Measurements from ENCODE around the gene ARHGDIA.

GRCh38 chr17:81878294-81878693 is 7.2 kb upstream of the ARHGDIA start:
- TF ChIP-seq CTCF (IDR thresholded peaks at IDR 0.05; ENCODE audit: control extremely low read depth in 1 of 3, insufficient read depth in 1 of 3, low read depth in 1 of 3, low read length in 3 of 3) (no peak), MAX (IDR thresholded peaks at IDR 0.05) (no peak), EZH2 (IDR thresholded peaks at IDR 0.05; ENCODE audit: low read depth, low read length, severe bottlenecking) (no peak), KDM1A (IDR thresholded peaks at IDR 0.05; ENCODE audit: borderline replicate concordance, low read length) (no peak), ZNF274 (IDR thresholded peaks at IDR 0.05; ENCODE audit: borderline replicate concordance, extremely low read depth, low read length) (no peak), POLR2AphosphoS5 (IDR thresholded peaks at IDR 0.05; ENCODE audit: low read depth, low read length) (no peak), CHD7 (IDR thresholded peaks at IDR 0.05; ENCODE audit: insufficient replicate concordance, low read length) (no peak), HDAC2 (IDR thresholded peaks at IDR 0.05; ENCODE audit: borderline replicate concordance in 1 of 2, low read depth in 2 of 2, low read length in 2 of 2) (no peak), TAF1 (IDR thresholded peaks at IDR 0.05; ENCODE audit: low read depth, low read length) (no peak), SP1 (IDR thresholded peaks at IDR 0.05; ENCODE audit: low read depth, low read length) (no peak), NRF1 (IDR thresholded peaks at IDR 0.05; ENCODE audit: low read depth, low read length) (no peak), ASH2L (IDR thresholded peaks at IDR 0.05; ENCODE audit: low read length) (no peak), SP4 (IDR thresholded peaks at IDR 0.05; ENCODE audit: low read length) (no peak)
